Vagina (tissue), 2 donors: ENCODE results near the gene WBP1. TPM values are rescaled to one million over a fixed set of nuclear protein-coding genes. Genes with fewer than 3 reads are reported as not detected.
"Not testable (repeated sequence)": the region's sequence is repeated elsewhere in the genome, so short reads cannot be mapped to it uniquely, and the experiment has no call there.

Experiments used
- DNase-seq, 2 donors: peaks; one replicate each; pipeline ENCODE4 v3.0.0-alpha.2; 2017; ENCODE audit errors: extremely low spot score in 2 of 2
- H3K27ac ChIP-seq: fragments of 200-600 bp; sonication (generic); one replicate; pipeline ENCODE4 v1.5.1; 2019
- H3K27me3 ChIP-seq: fragments of 200-600 bp; sonication (generic); one replicate; pipeline ENCODE4 v1.5.1; 2019
- H3K36me3 ChIP-seq, 2 donors: fragments of 200-600 bp; sonication (generic); one replicate each; pipeline ENCODE4 v1.5.1; 2017 to 2019
- H3K4me1 ChIP-seq: fragments of 200-600 bp; sonication (generic); one replicate; pipeline ENCODE4 v1.5.1; 2019
- H3K4me3 ChIP-seq, 2 donors: fragments of 200-600 bp; sonication (generic); 1 replicate in 1 of 2; 2 replicates in 1 of 2; pipeline ENCODE4 v1.5.1; 2016 to 2019
- H3K9me3 ChIP-seq: fragments of 200-600 bp; sonication (generic); one replicate; pipeline ENCODE4 v1.5.1; 2019
- CTCF ChIP-seq, 3 experiments: fragments of 450-650 bp in 2 of 3; fragments of 200-600 bp in 1 of 3; sonication (generic) in 1 of 3; IDR thresholded peaks; one replicate each; pipeline ENCODE4 v1.5.1; 2017 to 2019; ENCODE audit warnings: antibody characterized with exemption in 3 of 3, mild to moderate bottlenecking in 2 of 3, moderate library complexity in 2 of 3
- POLR2A ChIP-seq, 2 donors: fragments of 450-650 bp; IDR thresholded peaks; one replicate each; pipeline ENCODE4 v1.6.1; 2017; ENCODE audit warnings: antibody characterized with exemption in 2 of 2, mild to moderate bottlenecking in 2 of 2, moderate library complexity in 2 of 2
- POLR2AphosphoS5 ChIP-seq, 2 donors: sonication (generic); formaldehyde crosslinking; IDR thresholded peaks; one replicate each; pipeline ENCODE4 v1.9.0; 2017; ENCODE audit warnings: antibody characterized with exemption in 2 of 2, mild to moderate bottlenecking in 2 of 2, low read depth in 1 of 2; ENCODE audit not compliant: insufficient read depth in 1 of 2
- intact Hi-C: fragments of 100-400 bp; cut with DNase I; formaldehyde crosslinking; loops from one replicate; pipeline ENCODE4 v1.15.1; 2023
- total RNA-seq: library from RNA; depleted of rRNA; stranded (reverse); fragments of >200 nt; gene quantifications from one replicate; pipeline ENCODE4 v1.2.3, GENCODE V29; 2016

The WBP1 gene
- total RNA-seq, 1 donor from 2014 or later, result 63.1 TPM

- intact Hi-C loops, result no loop called here
- Histone ChIP-seq H3K4me3 (no peak overlapping the region), H3K27ac (no peak overlapping the region), H3K4me1 (peaks cover 34% of the 10 kb centered on the region), H3K36me3 (no peaks in the 10 kb centered on the region), H3K27me3 (no peaks in the 10 kb centered on the region), H3K9me3 (no peaks in the 10 kb centered on the region)
- no peak for TF ChIP-seq POLR2AphosphoS5 (IDR thresholded peaks at IDR 0.05; ENCODE audit: insufficient read depth in 1 of 2, low read depth in 1 of 2)
- TF ChIP-seq CTCF (IDR thresholded peaks at IDR 0.05), result no peak
- no peak for TF ChIP-seq POLR2A (IDR thresholded peaks at IDR 0.05)
- DNase-seq, result no peak
Observed at GRCh38 chr2:74419345-74419744, 38.9 kb upstream of the WBP1 start.

GRCh38 chr2:74420006-74420405 is 38.2 kb upstream of the WBP1 start:
- DNase-seq, result no peak
- Histone ChIP-seq H3K4me1 (peaks cover 27% of the 10 kb centered on the region), H3K27ac (no peak overlapping the region), H3K9me3 (no peaks in the 10 kb centered on the region), H3K36me3 (no peaks in the 10 kb centered on the region), H3K4me3 (no peak overlapping the region), H3K27me3 (no peaks in the 10 kb centered on the region)
- TF ChIP-seq CTCF (IDR thresholded peaks at IDR 0.05) (no peak), POLR2AphosphoS5 (IDR thresholded peaks at IDR 0.05; ENCODE audit: insufficient read depth in 1 of 2, low read depth in 1 of 2) (no peak), POLR2A (IDR thresholded peaks at IDR 0.05) (no peak)
- intact Hi-C loops, result no loop called here

- intact Hi-C loops, H3K27me3 ChIP-seq, DNase-seq, H3K27ac ChIP-seq, H3K9me3 ChIP-seq, H3K36me3 ChIP-seq: not testable (repeated sequence)
- Histone ChIP-seq H3K4me1 (peaks cover 23% of the 10 kb centered on the region), H3K4me3 (peak overlapping the region in 1 of 2 donors; percentile 56)
Observed at GRCh38 chr2:74420443-74421103, 37.7 kb upstream of the WBP1 start.

- H3K27me3 ChIP-seq, result no peaks in the 10 kb centered on the region
- TF ChIP-seq CTCF (IDR thresholded peaks at IDR 0.05) (no peak), POLR2A (IDR thresholded peaks at IDR 0.05) (no peak), POLR2AphosphoS5 (IDR thresholded peaks at IDR 0.05; ENCODE audit: insufficient read depth in 1 of 2, low read depth in 1 of 2) (peak in 1 of 2 donors; percentile 72)
- H3K4me3 ChIP-seq, result peak within 1 kb of the TSS; percentile 56 to 69
- H3K27ac ChIP-seq, result peak within 1 kb of the TSS; percentile 56
- peaks cover 19% of the 10 kb centered on the region for H3K4me1 ChIP-seq
- H3K9me3 ChIP-seq, result no peaks in the 10 kb centered on the region
- DNase-seq, result no peak
- no peaks in the 10 kb centered on the region for H3K36me3 ChIP-seq
- intact Hi-C loops, result no loop called here
Observed at GRCh38 chr2:74421221-74421870, 36.9 kb upstream of the WBP1 start, which contains the start of the genes C2orf81 and WDR54. Gene C2orf81, minus strand, starts transcription at chr2:74421619. Its CDS starts 59 bp downstream, at chr2:74421560. Gene WDR54, plus strand, starts transcription at chr2:74421730. Its CDS starts 424 bp downstream, at chr2:74422154.

GRCh38 chr2:74423231-74424095 is 34.8 kb upstream of the WBP1 start:
- Histone ChIP-seq H3K27me3 (no peaks in the 10 kb centered on the region), H3K4me1 (peaks cover 19% of the 10 kb centered on the region), H3K4me3 (no peak overlapping the region), H3K27ac (no peak overlapping the region), H3K36me3 (peaks cover 0 to 12% of the 10 kb centered on the region in 2 donors), H3K9me3 (no peaks in the 10 kb centered on the region)
- intact Hi-C loops, result no loop called here
- TF ChIP-seq POLR2AphosphoS5 (IDR thresholded peaks at IDR 0.05; ENCODE audit: insufficient read depth in 1 of 2, low read depth in 1 of 2) (no peak), CTCF (IDR thresholded peaks at IDR 0.05) (no peak), POLR2A (IDR thresholded peaks at IDR 0.05) (no peak)
- no peak for DNase-seq
